Sigmoid colon (tissue), 7 donors: Measurements from ENCODE around the gene ALKBH3. TPM values are rescaled to one million over a fixed set of nuclear protein-coding genes. Genes with fewer than 3 reads are reported as not detected.

Source experiments
- DNase-seq: peaks from one replicate; pipeline ENCODE4 v3.0.0-alpha.2; 2019
- H3K27ac ChIP-seq, 4 donors: fragments of 200-600 bp; sonication (generic); one replicate each; pipeline ENCODE4 v1.5.1; 2016 to 2019; ENCODE audit warnings: mild to moderate bottlenecking in 1 of 4
- H3K27me3 ChIP-seq, 3 donors: fragments of 200-600 bp; sonication (generic); one replicate each; pipeline ENCODE4 v1.5.1; 2019; ENCODE audit warnings: mild to moderate bottlenecking in 1 of 3
- H3K36me3 ChIP-seq, 4 donors: fragments of 200-600 bp; sonication (generic); one replicate each; pipeline ENCODE4 v1.5.1; 2016 to 2019
- H3K4me1 ChIP-seq, 4 donors: fragments of 200-600 bp; sonication (generic); one replicate each; pipeline ENCODE4 v1.5.1; 2017 to 2019
- H3K4me3 ChIP-seq, 4 donors: fragments of 200-600 bp; sonication (generic); one replicate each; pipeline ENCODE4 v1.5.1; 2017 to 2019; ENCODE audit warnings: mild to moderate bottlenecking in 2 of 4, moderate library complexity in 1 of 4
- H3K9me3 ChIP-seq, 4 donors: fragments of 200-600 bp in 3 of 4; sonication (generic) in 3 of 4; one replicate each; pipeline versions ENCODE4 v1.5.1 to v1.6.1; 2013 to 2019
- CTCF ChIP-seq, 4 experiments: fragments of 450-650 bp in 3 of 4; fragments of 200-600 bp in 1 of 4; IDR thresholded peaks; one replicate each; pipeline ENCODE4 v1.5.1; 2016 to 2019; ENCODE audit warnings: antibody characterized with exemption in 4 of 4, mild to moderate bottlenecking in 3 of 4, moderate library complexity in 2 of 4
- EP300 ChIP-seq, 4 donors: sonication (generic); formaldehyde crosslinking; IDR thresholded peaks; one replicate each; pipeline ENCODE4 v1.6.1; 2017; ENCODE audit warnings: antibody characterized with exemption in 4 of 4
- POLR2A ChIP-seq, 2 donors: fragments of 450-650 bp; IDR thresholded peaks; one replicate each; pipeline ENCODE4 v1.6.1; 2016; ENCODE audit warnings: antibody characterized with exemption in 2 of 2, mild to moderate bottlenecking in 2 of 2, moderate library complexity in 2 of 2
- POLR2AphosphoS5 ChIP-seq, 4 donors: sonication (generic); formaldehyde crosslinking; IDR thresholded peaks; one replicate each; pipeline ENCODE4 v1.6.1; 2017; ENCODE audit warnings: antibody characterized with exemption in 4 of 4
- WGBS, 2 donors: extraction: QIAGEN DNeasy Blood & Tissue Kit; methylation state at CpG; one replicate each; pipeline ENCODE4 v1.1.7; 2013; 5-methylcytosine and 5-hydroxymethylcytosine counted together
- intact Hi-C: fragments of 100-400 bp; cut with DNase I; formaldehyde crosslinking; loops from one replicate; pipeline ENCODE4 v1.15.1; 2023
- polyA plus RNA-seq, 3 donors: library from polyadenylated mRNA; stranded (reverse); fragments of 200-250 nt; gene quantifications; one replicate each; pipeline ENCODE4 v1.2.3, GENCODE V29; 2013
- total RNA-seq, 4 donors: library from RNA; depleted of rRNA; stranded (reverse); fragments of >200 nt; gene quantifications; one replicate each; pipeline ENCODE4 v1.1.0, GENCODE V29; 2016
- donor health status: healthy with polysubstance abuse.
- donor health status: Bipolar disorder and iron deficiency.
- donor health status: healthy.

Gene ALKBH3
- total and polyA plus RNA-seq, 7 donors, result 15.7 to 31.2 (median 27.3) TPM

GRCh38 chr11:43917851-43918250 is 37.2 kb downstream of the ALKBH3 start:
- no peak for TF ChIP-seq POLR2A (IDR thresholded peaks at IDR 0.05)
- TF ChIP-seq CTCF (IDR thresholded peaks at IDR 0.05), result no peak
- TF ChIP-seq EP300 (IDR thresholded peaks at IDR 0.05), result no peak
- TF ChIP-seq POLR2AphosphoS5 (IDR thresholded peaks at IDR 0.05), result no peak
- no peak for DNase-seq
- H3K9me3 ChIP-seq, result no peaks in the 10 kb centered on the region
- WGBS, 2 donors, result 36 to 82% methylated on average over 1 of the region's 1 CpG
- peak overlapping the region in 3 of 4 donors; percentile 70 to 85 (median 72) for H3K27ac ChIP-seq
- intact Hi-C loops, result no loop called here
- peaks cover 0 to 61% (median 14%) of the 10 kb centered on the region in 4 donors for H3K36me3 ChIP-seq
- H3K27me3 ChIP-seq, result no peaks in the 10 kb centered on the region
- H3K4me3 ChIP-seq, result no peak overlapping the region
- peaks cover 0 to 43% (median 22%) of the 10 kb centered on the region in 4 donors for H3K4me1 ChIP-seq

- no peak for DNase-seq
- peak overlapping the region; percentile 70 to 85 (median 75) for H3K27ac ChIP-seq
- H3K4me3 ChIP-seq, result no peak overlapping the region
- peaks cover 0 to 55% (median 12%) of the 10 kb centered on the region in 4 donors for H3K36me3 ChIP-seq
- TF ChIP-seq EP300 (IDR thresholded peaks at IDR 0.05), result no peak
- no peak for TF ChIP-seq POLR2AphosphoS5 (IDR thresholded peaks at IDR 0.05)
- no peak for TF ChIP-seq CTCF (IDR thresholded peaks at IDR 0.05)
- no peak for TF ChIP-seq POLR2A (IDR thresholded peaks at IDR 0.05)
- H3K9me3 ChIP-seq, result no peaks in the 10 kb centered on the region
- H3K27me3 ChIP-seq, result no peaks in the 10 kb centered on the region
- H3K4me1 ChIP-seq, result peaks cover 0 to 51% (median 30%) of the 10 kb centered on the region in 4 donors
- intact Hi-C loops, result no loop called here
Observed at GRCh38 chr11:43918662-43919061, 38.0 kb downstream of the ALKBH3 start.

DNA sequence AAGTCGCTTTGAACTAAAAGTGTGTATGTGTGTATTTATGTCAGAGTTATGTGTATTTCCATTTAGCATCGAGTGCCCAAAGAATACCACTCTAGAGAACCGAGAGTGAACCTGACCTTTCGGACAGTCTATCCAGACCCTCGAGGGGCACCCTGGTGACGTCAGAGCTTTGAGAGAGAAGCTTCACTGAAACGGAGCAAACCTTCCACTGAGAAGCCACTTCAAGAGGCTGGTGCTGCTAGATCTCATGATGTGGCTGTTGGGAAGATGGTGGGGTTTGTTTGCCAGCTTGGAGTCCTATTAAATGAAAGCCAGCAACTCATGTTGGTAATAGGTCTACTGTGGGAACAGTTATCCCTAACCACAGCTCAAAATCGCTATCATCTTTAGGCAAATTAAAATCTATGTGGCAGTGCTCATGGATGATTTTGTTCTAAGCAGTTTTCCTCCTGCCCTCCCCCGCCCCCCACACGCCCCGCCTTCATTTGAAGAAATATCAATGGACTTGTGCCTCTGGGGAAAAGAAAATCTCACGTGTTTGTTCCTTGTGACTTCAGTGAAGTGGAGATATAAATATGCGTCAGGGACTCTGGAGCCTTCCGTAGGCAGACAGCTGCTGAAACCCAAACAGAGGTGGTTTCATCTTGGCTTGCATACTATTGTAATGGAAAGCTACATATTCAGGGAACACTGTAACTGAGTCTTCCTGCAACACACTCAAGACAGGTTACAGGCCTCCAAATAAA is 39.4 kb downstream of the ALKBH3 start:
- Histone ChIP-seq H3K4me3 (no peak overlapping the region), H3K9me3 (no peaks in the 10 kb centered on the region), H3K36me3 (peaks cover 0 to 44% (median 8%) of the 10 kb centered on the region in 4 donors), H3K27ac (peak overlapping the region; percentile 70 to 85 (median 75)), H3K27me3 (no peaks in the 10 kb centered on the region), H3K4me1 (peaks cover 0 to 64% (median 44%) of the 10 kb centered on the region in 4 donors)
- WGBS, 2 donors, result 79 to 81% methylated on average over 14 of the region's 14 CpGs
- DNase-seq, result no peak
- TF ChIP-seq EP300 (IDR thresholded peaks at IDR 0.05) (no peak), POLR2A (IDR thresholded peaks at IDR 0.05) (no peak), POLR2AphosphoS5 (IDR thresholded peaks at IDR 0.05) (no peak), CTCF (IDR thresholded peaks at IDR 0.05) (no peak)
- intact Hi-C loops, result no loop called here

DNA sequence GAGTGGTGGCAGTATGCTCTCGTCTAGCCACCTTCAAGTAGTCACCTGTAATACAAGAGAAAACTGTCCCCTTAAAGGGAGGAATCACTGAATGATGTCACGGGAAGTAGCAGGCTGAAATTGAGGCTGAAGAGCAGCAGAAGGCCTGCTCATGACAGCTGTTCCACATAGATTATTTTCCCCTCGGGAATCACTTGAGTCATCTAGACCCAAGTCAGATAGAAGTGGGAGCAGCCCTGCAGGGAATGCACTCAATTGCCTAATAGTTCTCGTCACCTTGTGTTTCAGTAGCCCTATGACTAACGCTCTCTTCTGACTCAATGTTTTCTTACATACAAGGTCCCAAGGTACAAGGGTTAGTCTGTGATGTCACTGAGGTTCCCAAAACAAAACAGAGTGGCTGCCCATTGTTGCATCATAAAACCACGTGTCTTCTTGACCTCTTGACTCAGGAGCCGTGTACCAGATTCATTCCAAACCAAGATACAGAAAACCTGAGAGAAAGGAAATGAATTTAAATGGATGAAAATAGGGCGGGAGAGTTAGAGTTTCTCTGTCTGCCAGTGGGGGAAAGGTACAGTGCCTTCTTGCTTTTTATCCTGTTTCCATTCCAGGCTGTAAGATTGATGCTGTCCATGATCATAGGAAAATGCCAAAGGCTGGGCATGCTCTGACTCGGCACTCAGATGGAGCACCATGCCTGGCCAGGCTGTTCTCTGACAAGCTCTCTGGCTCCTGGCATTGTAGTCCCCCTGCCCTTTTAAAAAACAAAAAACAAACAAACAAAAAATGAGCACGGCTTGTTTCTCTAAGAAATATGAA is 40.2 kb downstream of the ALKBH3 start:
- H3K27ac ChIP-seq, result peak overlapping the region; percentile 74 to 86 (median 82)
- no peaks in the 10 kb centered on the region for H3K27me3 ChIP-seq
- H3K4me3 ChIP-seq, result no peak overlapping the region
- DNase-seq, result peak; percentile 91
- intact Hi-C loops, result no loop called here
- peaks cover 0 to 44% (median 8%) of the 10 kb centered on the region in 4 donors for H3K36me3 ChIP-seq
- H3K4me1 ChIP-seq, result peaks cover 0 to 72% (median 49%) of the 10 kb centered on the region in 4 donors
- H3K9me3 ChIP-seq, result no peaks in the 10 kb centered on the region
- 68 to 69% methylated on average over 10 of the region's 10 CpGs for WGBS, 2 donors
- no peak for TF ChIP-seq CTCF (IDR thresholded peaks at IDR 0.05)
- TF ChIP-seq EP300 (IDR thresholded peaks at IDR 0.05), result peak; percentile 67 to 91 (median 82)
- peak; percentile 67 to 92 (median 80) for TF ChIP-seq POLR2AphosphoS5 (IDR thresholded peaks at IDR 0.05)
- TF ChIP-seq POLR2A (IDR thresholded peaks at IDR 0.05), result no peak
